Raji (cell line): ENCODE measurements around the gene SETX.

Source experiments
- POLR2A ChIP-seq: IDR thresholded peaks from 2 replicates; pipeline ENCODE4 v1.6.1; 2011; ENCODE audit warnings: low read depth, low read length, control low read depth; ENCODE audit not compliant: insufficient read depth

The SETX gene

DNA sequence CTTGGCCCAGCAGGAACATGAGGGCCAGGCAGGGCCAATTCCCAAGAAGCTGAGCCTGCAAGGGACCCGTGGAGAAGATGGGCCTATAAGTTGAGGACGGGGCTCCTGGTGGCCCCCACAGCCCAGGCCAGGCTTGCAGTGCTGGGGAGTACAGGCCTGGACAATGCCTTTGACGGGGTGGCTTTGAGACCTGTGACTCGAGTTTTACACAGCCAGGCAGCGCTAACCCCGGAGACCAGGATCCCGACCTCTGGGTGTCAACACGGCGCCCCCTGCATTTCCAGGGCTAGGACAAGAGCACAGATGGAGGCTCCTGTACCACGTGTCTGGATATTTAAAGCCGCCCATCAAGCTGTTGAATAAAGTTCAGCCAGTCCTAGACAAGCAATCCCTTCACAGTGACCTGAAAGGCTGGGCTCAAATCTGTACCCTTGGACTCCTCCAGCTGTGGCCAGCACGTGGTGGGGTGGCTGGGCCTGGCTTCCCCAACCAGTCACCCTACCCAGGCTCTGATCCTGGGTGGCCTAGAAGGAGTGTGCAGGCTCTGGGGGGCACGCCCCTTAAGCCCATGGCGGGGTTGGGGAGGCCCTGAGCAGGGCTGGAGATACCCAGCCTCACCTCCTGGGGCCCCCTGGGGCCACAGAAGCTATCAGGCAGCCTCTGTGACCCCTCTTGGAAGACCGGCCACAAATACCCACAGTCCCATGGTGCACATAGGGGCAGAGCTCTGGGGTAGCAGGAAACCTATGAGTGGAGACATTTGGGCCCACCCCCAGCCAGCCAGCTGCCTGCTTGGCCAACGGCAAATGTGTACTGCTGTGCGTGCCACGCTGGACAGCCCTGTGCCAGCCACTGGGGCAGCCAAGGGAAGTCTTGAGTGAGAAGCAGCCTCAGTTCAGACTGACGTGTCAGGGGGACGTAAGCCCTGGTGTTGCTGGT is 104.2 kb downstream of the SETX start:
- TF ChIP-seq POLR2A, result no peak

DNA sequence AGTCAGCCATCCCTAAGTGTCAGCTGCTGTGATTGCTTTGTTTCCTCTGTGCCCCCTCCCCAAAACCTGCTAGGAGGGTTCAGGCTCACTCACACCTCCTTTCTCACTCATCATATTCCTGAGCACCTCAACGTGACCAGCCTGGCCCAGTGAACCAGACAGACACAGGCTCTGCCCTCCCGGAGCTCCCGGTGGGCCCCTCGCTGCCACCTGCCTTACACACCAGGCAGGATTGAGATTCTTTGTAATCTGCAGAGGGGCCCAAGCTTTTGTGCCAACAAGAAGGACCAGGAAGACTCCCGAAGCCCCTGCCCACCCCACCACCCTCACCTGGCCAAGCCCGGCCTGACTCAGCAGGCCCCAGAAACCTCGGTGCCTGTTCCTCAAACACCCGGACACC is 105.1 kb downstream of the SETX start:
- TF ChIP-seq POLR2A, result no peak

DNA sequence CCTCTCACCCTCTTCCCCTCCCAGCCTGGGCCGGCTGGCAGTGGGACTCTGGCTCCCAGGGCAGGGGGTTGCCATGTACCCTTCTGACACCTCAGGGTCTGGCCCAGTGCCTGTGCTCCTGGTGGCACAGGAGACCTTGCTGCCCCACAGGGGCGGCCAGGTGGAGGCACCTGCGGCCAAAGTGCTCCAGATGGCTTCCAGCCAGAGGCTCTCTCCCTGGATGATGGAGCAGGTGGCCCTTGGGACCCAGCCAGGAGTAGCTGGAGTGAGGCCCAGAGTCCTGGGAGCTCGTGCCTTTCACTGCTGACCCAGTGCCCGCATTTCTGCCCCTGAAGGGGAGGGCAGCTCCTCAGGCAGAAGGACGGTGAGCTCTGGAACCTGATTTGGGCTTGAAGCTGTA is 105.7 kb downstream of the SETX start:
- TF ChIP-seq POLR2A, result no peak

DNA sequence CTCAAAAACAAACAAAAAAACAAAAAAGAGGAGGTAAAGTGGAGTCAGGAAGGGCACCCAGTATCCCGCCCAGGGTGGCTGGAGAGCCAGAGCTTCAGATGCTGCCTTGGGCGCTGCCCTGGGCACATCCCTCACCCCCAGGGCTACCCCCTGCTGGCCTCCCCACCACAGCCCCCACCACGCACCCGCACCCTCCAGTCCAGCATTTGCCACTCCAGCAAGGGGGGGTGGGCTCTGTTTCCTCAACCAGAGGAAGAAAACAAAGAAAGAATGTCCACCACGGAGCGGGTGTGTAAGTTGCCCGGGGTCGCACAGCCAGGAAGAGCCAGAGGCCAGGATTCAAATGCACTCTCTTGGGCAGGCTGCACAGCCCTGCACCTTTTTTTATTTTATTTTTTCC is 106.8 kb downstream of the SETX start:
- no peak for TF ChIP-seq POLR2A

DNA sequence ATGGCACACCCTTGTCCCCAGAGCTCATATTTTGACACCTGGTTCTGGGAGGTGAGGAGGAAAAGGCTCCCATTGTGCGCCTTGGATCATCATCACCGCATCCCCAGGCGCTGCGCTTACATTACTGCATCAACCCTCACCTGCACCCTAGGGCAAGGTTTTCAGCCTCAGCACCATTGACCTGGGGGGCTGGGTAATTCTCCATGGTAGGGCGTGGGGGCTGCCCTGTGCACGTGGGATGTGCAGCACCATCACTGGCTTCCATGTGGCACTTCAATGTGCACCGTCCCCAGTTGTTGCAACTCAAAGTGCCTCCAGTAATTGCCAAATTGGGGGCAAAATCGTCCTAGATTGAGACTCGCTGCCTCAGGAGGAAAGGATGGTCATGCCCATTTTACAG is 109.3 kb downstream of the SETX start:
- TF ChIP-seq POLR2A, result no peak

DNA sequence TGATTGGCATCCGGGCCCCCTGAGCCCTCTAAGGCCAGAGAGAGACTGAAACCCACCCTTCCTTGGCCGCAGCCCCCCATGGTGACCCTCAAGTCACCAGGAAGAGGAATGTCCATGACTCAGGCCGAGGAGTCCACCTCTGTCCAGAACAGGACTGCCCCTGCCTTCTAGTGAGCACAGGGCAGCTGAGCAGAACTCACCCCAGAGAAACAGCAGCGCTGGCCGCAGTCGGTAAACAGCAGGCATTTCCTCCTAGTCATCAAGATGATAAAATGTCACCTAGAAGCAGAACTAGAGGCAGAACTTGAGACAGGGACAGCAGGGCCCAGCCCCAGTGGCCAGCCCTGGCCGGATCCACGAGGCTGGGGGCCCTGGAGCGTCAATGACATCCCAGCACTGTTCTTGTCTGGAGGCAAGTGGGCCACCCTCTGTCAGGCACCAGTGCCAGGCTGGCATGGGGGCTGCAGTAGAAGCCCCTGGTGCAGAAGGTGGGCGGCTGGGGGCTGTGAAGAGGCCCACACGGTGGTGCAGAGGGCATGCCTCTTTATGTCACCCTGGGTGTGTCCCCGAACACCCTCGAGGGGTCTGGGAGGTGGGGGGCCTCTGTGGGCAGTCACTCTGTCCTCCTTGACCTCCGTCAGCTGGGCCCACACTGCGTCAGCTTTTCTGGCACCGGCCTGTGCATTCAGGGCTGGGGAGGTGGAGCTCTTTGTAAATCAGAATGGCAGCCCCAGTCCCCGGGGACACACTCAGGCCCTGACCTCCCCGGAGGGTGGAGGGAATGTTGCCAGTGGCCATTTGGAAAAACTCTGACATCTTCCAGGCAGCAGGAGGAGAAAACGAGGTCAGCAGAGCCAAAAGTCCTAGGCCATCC is 110.0 kb downstream of the SETX start:
- TF ChIP-seq POLR2A, result no peak

DNA sequence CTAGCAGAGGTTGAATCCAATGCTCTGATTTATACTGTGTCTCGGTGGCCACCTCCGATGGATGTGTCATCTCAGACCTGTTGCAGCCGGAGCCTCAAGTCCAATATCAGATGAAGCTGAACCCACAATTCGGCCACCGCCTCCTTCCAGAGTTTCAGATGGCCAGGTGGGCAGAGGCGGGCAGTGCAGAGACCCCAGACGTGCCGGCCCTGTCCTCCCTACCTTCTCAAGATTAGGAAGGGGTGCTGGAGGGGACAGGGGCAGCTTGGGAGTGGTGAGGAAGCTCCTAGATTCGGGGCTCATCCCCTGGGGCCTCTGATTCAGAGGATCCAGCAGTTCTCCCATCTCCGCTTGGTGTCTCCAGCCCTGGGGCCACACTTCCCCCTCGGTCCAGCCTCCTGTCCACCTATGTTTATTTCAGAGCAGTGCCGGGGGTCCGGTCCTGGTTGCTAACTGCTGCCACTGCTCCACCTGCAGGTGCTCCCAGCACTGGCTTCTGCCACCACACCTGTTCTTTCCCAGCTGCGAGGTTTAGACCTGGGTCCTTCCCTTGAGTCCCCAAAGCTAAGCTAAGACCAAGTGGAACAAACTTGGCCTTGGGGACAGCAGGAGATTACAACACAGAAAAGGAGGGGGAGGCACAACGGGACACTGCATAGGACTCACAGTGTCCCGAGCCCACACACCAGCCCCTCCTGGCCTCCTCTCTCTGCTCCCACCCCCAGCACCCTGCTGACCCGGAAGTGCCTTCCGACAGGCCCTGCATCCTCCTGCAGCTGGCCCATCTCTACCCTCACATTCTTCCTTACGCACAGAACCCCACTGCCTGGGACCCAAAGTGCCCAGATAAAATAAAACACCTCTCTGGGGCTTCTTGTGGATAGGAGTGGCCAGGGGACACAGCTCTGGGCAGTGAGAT is 111.4 kb downstream of the SETX start:
- no peak for TF ChIP-seq POLR2A

DNA sequence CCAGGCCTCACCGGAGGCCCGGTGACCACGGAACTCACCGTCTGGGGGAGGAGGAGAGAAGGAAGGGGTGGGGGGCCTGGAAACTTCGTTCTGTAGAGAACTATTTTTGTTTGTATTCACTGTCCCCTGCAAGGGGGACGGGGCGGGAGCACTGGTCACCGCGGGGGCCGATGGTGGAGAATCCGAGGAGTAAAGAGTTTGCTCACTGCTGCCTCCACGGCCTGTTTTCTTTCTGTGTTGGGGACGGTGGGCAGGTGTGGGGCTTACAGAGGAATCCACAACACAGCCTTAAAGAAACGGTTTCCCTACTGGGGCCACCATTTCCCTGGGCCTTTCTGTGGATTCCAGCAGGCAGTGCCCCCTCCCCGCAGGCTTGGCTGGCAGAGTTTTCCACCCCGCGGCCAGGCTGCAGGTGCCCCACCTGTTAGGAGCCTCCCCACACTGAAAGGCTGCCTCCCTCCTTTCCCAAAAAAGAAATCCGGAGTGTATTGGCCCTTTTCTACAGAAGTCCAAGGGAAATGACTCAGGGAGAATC is 112.1 kb downstream of the SETX start:
- no peak for TF ChIP-seq POLR2A

DNA sequence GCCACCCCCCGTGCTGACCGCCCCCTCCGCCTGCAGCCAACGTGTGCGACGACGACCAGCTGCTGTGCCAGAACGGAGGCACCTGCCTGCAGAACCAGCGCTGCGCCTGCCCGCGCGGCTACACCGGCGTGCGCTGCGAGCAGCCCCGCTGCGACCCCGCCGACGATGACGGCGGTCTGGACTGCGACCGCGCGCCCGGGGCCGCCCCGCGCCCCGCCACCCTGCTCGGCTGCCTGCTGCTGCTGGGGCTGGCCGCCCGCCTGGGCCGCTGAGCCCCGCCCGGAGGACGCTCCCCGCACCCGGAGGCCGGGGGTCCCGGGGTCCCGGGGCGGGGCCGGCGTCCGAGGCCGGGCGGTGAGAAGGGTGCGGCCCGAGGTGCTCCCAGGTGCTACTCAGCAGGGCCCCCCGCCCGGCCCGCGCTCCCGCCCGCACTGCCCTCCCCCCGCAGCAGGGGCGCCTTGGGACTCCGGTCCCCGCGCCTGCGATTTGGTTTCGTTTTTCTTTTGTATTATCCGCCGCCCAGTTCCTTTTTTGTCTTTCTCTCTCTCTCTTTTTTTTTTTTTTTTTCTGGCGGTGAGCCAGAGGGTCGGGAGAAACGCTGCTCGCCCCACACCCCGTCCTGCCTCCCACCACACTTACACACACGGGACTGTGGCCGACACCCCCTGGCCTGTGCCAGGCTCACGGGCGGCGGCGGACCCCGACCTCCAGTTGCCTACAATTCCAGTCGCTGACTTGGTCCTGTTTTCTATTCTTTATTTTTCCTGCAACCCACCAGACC is 112.8 kb downstream of the SETX start:
- TF ChIP-seq POLR2A, result no peak

DNA sequence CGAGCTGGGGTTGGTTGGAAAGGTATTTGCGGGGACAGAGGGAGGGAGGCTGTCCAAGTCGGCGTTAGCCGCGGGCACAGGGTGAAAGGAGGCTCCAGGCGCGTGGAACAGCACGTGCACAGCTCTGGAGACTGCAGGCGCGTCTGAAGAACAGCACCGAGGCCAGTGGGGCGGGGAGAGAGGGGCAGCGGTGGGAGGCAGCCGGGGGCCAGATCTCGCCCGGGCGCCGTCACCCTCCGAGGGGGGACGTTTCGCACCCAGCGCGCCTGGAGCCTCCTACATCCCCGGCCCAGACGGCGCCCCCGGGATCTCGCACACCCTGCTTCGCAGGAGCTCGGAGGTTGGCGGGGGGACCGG is 113.3 kb downstream of the SETX start:
- TF ChIP-seq POLR2A, result peak; percentile 38; the same call in 1 of the 2 replicates

DNA sequence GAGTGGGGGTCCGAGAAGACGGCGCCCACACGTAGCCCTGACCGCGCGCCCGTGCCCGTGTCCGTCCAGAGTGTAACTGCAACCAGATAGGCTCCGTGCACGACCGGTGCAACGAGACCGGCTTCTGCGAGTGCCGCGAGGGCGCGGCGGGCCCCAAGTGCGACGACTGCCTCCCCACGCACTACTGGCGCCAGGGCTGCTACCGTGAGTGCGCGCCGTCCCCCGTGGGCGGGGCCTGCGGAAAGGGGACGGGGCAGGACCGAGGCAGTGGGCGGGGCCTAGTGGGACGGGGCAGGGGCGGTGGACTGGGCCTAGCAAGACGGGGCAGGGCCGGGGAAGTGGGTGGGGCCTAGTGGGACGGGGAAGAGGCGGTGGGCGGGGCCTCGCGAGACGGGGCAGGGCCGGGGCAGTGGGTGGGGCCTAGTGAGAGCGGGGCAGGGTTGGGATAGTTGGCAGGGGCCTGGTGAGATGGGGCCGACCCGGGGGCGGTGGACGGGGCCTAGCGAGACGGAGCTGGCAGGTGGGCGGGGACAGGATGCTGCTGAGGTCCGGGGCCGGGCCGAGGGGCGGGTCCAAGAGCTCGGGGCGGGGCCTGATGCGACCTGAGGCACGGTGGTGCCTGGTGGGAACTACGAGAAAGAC is 113.8 kb downstream of the SETX start:
- no peak for TF ChIP-seq POLR2A

DNA sequence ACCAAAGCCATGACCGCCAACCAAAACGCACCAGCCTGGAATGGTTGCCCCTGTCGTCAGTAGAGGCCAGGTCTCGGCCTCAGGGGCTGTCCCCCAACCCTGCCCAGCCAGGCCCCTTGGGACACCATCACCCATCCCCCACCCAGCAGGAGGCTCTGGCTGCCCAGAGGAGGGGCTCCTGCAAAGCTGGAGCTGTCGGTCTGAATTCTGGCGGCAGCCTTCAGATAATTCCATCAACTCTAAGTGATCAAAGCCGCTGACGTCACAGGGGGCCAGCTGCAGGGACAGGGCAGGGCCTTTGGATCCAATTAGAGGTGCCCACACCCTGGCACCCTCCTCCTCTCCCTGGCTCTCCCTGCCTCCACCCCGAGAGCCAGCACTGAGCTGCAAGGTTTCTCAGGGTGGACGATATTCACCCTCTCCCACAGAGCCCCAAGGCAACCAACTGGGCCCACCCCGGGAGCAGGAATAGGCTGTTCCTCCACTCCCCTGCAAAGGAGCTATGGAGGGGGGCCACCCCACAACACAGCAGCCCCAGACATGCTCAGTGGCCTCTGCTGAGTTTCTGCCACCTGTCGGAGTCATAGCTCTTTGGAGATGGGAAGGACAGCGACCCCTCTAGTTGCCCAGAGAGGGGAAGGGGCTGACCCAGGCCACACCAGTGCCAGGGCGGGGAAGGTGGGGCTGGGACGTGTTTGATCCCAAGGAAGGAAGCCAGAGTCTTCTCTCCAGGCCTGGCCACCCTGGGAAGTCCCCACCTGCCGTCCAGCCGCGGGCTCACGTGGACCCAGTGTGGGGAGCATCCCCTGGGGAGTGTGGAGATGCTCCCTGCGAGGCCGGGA is 114.6 kb downstream of the SETX start:
- TF ChIP-seq POLR2A, result no peak

DNA sequence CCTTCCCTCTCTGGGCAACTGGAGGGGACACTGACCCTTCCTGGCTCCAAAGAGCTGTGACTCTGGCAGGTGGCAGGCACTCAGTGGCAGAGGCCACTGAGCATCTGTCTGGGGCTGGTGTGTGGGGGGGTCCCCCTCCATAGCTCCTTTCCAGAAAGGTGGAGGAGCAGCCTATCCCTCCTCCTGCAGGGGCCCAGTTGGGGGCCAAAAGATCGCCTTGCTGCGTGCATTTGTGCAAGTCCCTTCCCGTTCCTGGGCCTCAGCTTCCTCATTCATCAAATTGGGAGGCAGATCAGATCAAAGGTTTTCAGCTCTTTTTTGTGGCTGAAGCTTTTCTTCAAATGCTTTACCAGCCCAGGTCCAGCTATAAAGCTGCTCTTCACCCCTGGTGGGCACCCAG is 115.3 kb downstream of the SETX start:
- no peak for TF ChIP-seq POLR2A
